ENCODE data around the gene AKR1A1.

Gene AKR1A1

GRCh38 chr1:45566722-45567121 is 16.1 kb downstream of the AKR1A1 start:
- no peaks in the 10 kb centered on the region for H3K27me3 ChIP-seq (ENCODE audit: low read length)
- H3K9me3 ChIP-seq (ENCODE audit: insufficient read depth, low read length), result no peaks in the 10 kb centered on the region
- H2AFZ ChIP-seq (ENCODE audit: low read depth, low read length, severe bottlenecking), result no peak overlapping the region
- no peak overlapping the region for H3K4me2 ChIP-seq (ENCODE audit: low read depth, low read length, poor library complexity, severe bottlenecking)
- peaks cover 6% of the 10 kb centered on the region; the same call in 1 of the 2 replicates for H3K36me3 ChIP-seq (ENCODE audit: low read length)
- H4K20me1 ChIP-seq (ENCODE audit: low read depth, low read length), result no peaks in the 10 kb centered on the region
- H3K4me3 ChIP-seq (ENCODE audit: insufficient read depth, low read length, poor library complexity, severe bottlenecking), result no peak overlapping the region
- no peak overlapping the region for H3K9ac ChIP-seq (ENCODE audit: low read length)
- H3F3A ChIP-seq (ENCODE audit: insufficient read depth), result peaks cover 4% of the 10 kb centered on the region; the same call in 1 of the 2 replicates
- no peaks in the 10 kb centered on the region for H3K79me2 ChIP-seq (ENCODE audit: insufficient read depth, low read length)
- no peak overlapping the region for H3K27ac ChIP-seq (ENCODE audit: low read depth, low read length)
- TF ChIP-seq EZH2phosphoT487 (conservative IDR thresholded peaks at IDR 0.05; ENCODE audit: low read length) (no peak), CTCF (IDR thresholded peaks at IDR 0.05; ENCODE audit: insufficient read depth, low read length, poor library complexity, severe bottlenecking) (no peak)
- H3K9me2 ChIP-seq (replicated peaks; ENCODE audit: insufficient read depth, low read length), result no peaks in the 10 kb centered on the region

GRCh38 chr1:45567911-45568310 is 17.3 kb downstream of the AKR1A1 start:
- no peaks in the 10 kb centered on the region for H3K79me2 ChIP-seq (ENCODE audit: insufficient read depth, low read length)
- no peak overlapping the region for H3K4me2 ChIP-seq (ENCODE audit: low read depth, low read length, poor library complexity, severe bottlenecking)
- no peak for TF ChIP-seq EZH2phosphoT487 (conservative IDR thresholded peaks at IDR 0.05; ENCODE audit: low read length)
- no peak for TF ChIP-seq CTCF (IDR thresholded peaks at IDR 0.05; ENCODE audit: insufficient read depth, low read length, poor library complexity, severe bottlenecking)
- no peak overlapping the region for H3K9ac ChIP-seq (ENCODE audit: low read length)
- H4K20me1 ChIP-seq (ENCODE audit: low read depth, low read length), result no peaks in the 10 kb centered on the region
- no peak overlapping the region for H3K4me3 ChIP-seq (ENCODE audit: insufficient read depth, low read length, poor library complexity, severe bottlenecking)
- no peak overlapping the region for H2AFZ ChIP-seq (ENCODE audit: low read depth, low read length, severe bottlenecking)
- H3K36me3 ChIP-seq (ENCODE audit: low read length), result peaks cover 6% of the 10 kb centered on the region; the same call in 1 of the 2 replicates
- H3K27me3 ChIP-seq (ENCODE audit: low read length), result no peaks in the 10 kb centered on the region
- peaks cover 4% of the 10 kb centered on the region; the same call in 1 of the 2 replicates for H3F3A ChIP-seq (ENCODE audit: insufficient read depth)
- H3K9me3 ChIP-seq (ENCODE audit: insufficient read depth, low read length), result no peaks in the 10 kb centered on the region
- H3K9me2 ChIP-seq (replicated peaks; ENCODE audit: insufficient read depth, low read length), result no peaks in the 10 kb centered on the region
- no peak overlapping the region for H3K27ac ChIP-seq (ENCODE audit: low read depth, low read length)

- Histone ChIP-seq H3K4me2 (ENCODE audit: low read depth, low read length, poor library complexity, severe bottlenecking) (no peak overlapping the region), H3K9me2 (replicated peaks; ENCODE audit: insufficient read depth, low read length) (no peaks in the 10 kb centered on the region), H3K9ac (ENCODE audit: low read length) (no peak overlapping the region), H2AFZ (ENCODE audit: low read depth, low read length, severe bottlenecking) (no peak overlapping the region), H3K4me3 (ENCODE audit: insufficient read depth, low read length, poor library complexity, severe bottlenecking) (no peak overlapping the region), H4K20me1 (ENCODE audit: low read depth, low read length) (no peaks in the 10 kb centered on the region), H3K36me3 (ENCODE audit: low read length) (peaks cover 6% of the 10 kb centered on the region; the same call in 1 of the 2 replicates), H3K27me3 (ENCODE audit: low read length) (no peaks in the 10 kb centered on the region), H3K79me2 (ENCODE audit: insufficient read depth, low read length) (no peaks in the 10 kb centered on the region), H3K27ac (ENCODE audit: low read depth, low read length) (no peak overlapping the region), H3K9me3 (ENCODE audit: insufficient read depth, low read length) (no peaks in the 10 kb centered on the region), H3F3A (ENCODE audit: insufficient read depth) (peaks cover 4% of the 10 kb centered on the region; the same call in 1 of the 2 replicates)
- TF ChIP-seq EZH2phosphoT487 (conservative IDR thresholded peaks at IDR 0.05; ENCODE audit: low read length), result no peak
- no peak for TF ChIP-seq CTCF (IDR thresholded peaks at IDR 0.05; ENCODE audit: insufficient read depth, low read length, poor library complexity, severe bottlenecking)
Observed at GRCh38 chr1:45568421-45568820, 17.8 kb downstream of the AKR1A1 start.

Measured in SU-DHL-6 (cell line).